Measurements from ENCODE around the gene OSMR. TPM values are rescaled to one million over a fixed set of nuclear protein-coding genes. Genes with fewer than 3 reads are reported as not detected.

The OSMR gene
- total and polyA plus RNA-seq, 2 experiments from 2014 or later: 1.5 to 2.6 TPM

GRCh38 chr5:38816083-38817030 lies 29.5 kb upstream of the OSMR start (continued):
- TF ChIP-seq ZNF462 (CRISPR knock-in tag; IDR thresholded peaks at IDR 0.05) (no peak), JUNB (IDR thresholded peaks at IDR 0.05; ENCODE audit: unreplicated experiment) (no peak), CREB1 (CRISPR knock-in tag; IDR thresholded peaks at IDR 0.05; ENCODE audit: low read depth) (no peak), NANOG (IDR thresholded peaks at IDR 0.05; ENCODE audit: borderline replicate concordance) (no peak), POLR2AphosphoS5 (IDR thresholded peaks at IDR 0.05; ENCODE audit: low read depth) (no peak)

GRCh38 chr5:38821679-38822078 lies 24.1 kb upstream of the OSMR start:
- H3K27me3 Mint-ChIP-seq (ENCODE audit: insufficient read depth, low read depth, poor library complexity): peaks cover 2% of the 10 kb centered on the region
- TF ChIP-seq CREB1 (CRISPR knock-in tag; IDR thresholded peaks at IDR 0.05; ENCODE audit: low read depth) (no peak), ZNF462 (CRISPR knock-in tag; IDR thresholded peaks at IDR 0.05) (no peak), ETS1 (IDR thresholded peaks at IDR 0.05) (no peak), STAT1 (IDR thresholded peaks at IDR 0.05; ENCODE audit: unreplicated experiment) (no peak)

More at GRCh38 chr5:38821679-38822078, 24.1 kb upstream of the OSMR start:
- Mint-ChIP-seq H3K4me1 (peaks cover under 1% of the 10 kb centered on the region; the same call in 1 of the 3 replicates), H3K27ac (no peak overlapping the region), H3K9me3 (peaks cover 20% of the 10 kb centered on the region), H3K36me3 (ENCODE audit: low read depth) (peaks cover 7% of the 10 kb centered on the region), H3K4me3 (no peak overlapping the region)
- Histone ChIP-seq H3K4me2 (no peak overlapping the region), H2AFZ (no peak overlapping the region), H3K79me2 (replicated peaks; ENCODE audit: insufficient read depth) (no peaks in the 10 kb centered on the region), H3K27ac (ENCODE audit: low read depth) (no peak overlapping the region), H3F3A (replicated peaks; ENCODE audit: low read depth) (peaks cover 10% of the 10 kb centered on the region; the same call in 1 of the 2 replicates), H3K27me3 (ENCODE audit: insufficient read depth) (no peaks in the 10 kb centered on the region), H3K4me1 (ENCODE audit: insufficient read depth) (0 out of 2 replicates have a peak, but pooled peaks cover under 1% of the 10 kb centered on the region), H4K20me1 (replicated peaks; ENCODE audit: insufficient read depth) (no peaks in the 10 kb centered on the region), H3K36me3 (ENCODE audit: insufficient read depth) (no peaks in the 10 kb centered on the region), H3K9me2 (ENCODE audit: insufficient read depth) (no peaks in the 10 kb centered on the region; the same call in 1 of the 2 replicates), H3K4me3 (no peak overlapping the region)
- DNase-seq (ENCODE audit: low spot score) (no peak), ATAC-seq (no peak)

Data from GM23338 (cell line).